K562 (cell line): Measurements from ENCODE around the gene ST3GAL5. TPM values are rescaled to one million over a fixed set of nuclear protein-coding genes. Genes with fewer than 3 reads are reported as not detected.

Source experiments
- ATAC-seq: fragments of 200-7000 bp; cut with Tn5 transposase; 3 replicates; pipeline ENCODE4 v1.9.1; 2020; ENCODE audit warnings: moderate library complexity
- BruUV-seq: library from RNA; stranded (reverse); fragments of 400-500 nt; replicated peaks from 2 replicates; lab custom pipeline; 2021; lab: Mats Ljungman, UMichigan
- CTCF ChIA-PET: fragments of 300-600 bp; formaldehyde crosslinking; extraction: SDS; loops from one replicate; lab custom pipeline; 2021; ENCODE audit warnings: low intra/inter-chr PET ratio; lab: Yijun Ruan, JAX
- POLR2A ChIA-PET: fragments of 300-600, 350-650 bp; sonication (Branson Sonifier 250); formaldehyde crosslinking; extraction: SDS; loops from one replicate; lab custom pipeline; 2021; ENCODE audit warnings: antibody characterized with exemption, inconsistent platforms; lab: Yijun Ruan, JAX
- DNase-seq, 4 experiments: peaks; one replicate each; pipeline versions ENCODE4 v3.0.0 to v3.0.0-alpha.2; 2011 to 2018; ENCODE audit warnings: low spot score in 3 of 4, mixed read lengths in 3 of 4; ENCODE audit errors: extremely low read depth in 1 of 4
- FAIRE-seq: peaks from 2 replicates; lab custom pipeline; 2011; peaks lifted over from hg19 to GRCh38; lab: Jason Lieb, UNC
- H2AFZ ChIP-seq: 2 replicates; pipeline ENCODE4 v1.6.0; 2011; ENCODE audit warnings: low read depth, low read length, control low read depth, inconsistent platforms
- H3K27ac ChIP-seq: fragments of 200-600 bp; 3 replicates; pipeline ENCODE4 v1.8.0; 2011; ENCODE audit warnings: low read depth, mild to moderate bottlenecking, control low read depth, inconsistent platforms, low read length, moderate library complexity, mixed read lengths; ENCODE audit errors: extremely low read depth
- H3K27me3 ChIP-seq, 2 experiments: fragments of 300-600 bp in 1 of 2; 2 replicates in 1 of 2; 3 replicates in 1 of 2; pipeline versions ENCODE4 v1.6.0 to v1.8.0; 2011; ENCODE audit warnings: inconsistent platforms in 2 of 2, low read length in 2 of 2, mild to moderate bottlenecking in 1 of 2, mixed read lengths in 1 of 2, moderate library complexity in 1 of 2; ENCODE audit not compliant: control insufficient read depth in 2 of 2, insufficient read depth in 2 of 2
- H3K36me3 ChIP-seq: fragments of 300-600 bp; 3 replicates; pipeline ENCODE4 v1.8.0; 2011; ENCODE audit warnings: mild to moderate bottlenecking, low read length, inconsistent platforms; ENCODE audit not compliant: control insufficient read depth, insufficient read depth
- H3K4me1 ChIP-seq, 2 experiments: fragments of 200-600 bp in 1 of 2; replicated peaks in 1 of 2; 2 replicates in 1 of 2; 3 replicates in 1 of 2; pipeline versions ENCODE4 v1.5.1 to v1.8.0; 2011; ENCODE audit warnings: inconsistent platforms in 2 of 2, low read length in 2 of 2, mild to moderate bottlenecking in 1 of 2, mixed read lengths in 1 of 2, moderate library complexity in 1 of 2; ENCODE audit not compliant: control insufficient read depth in 2 of 2, insufficient read depth in 2 of 2
- H3K4me2 ChIP-seq: 2 replicates; pipeline ENCODE4 v1.6.1; 2011; ENCODE audit warnings: low read length, control low read depth, inconsistent platforms, mixed read lengths; ENCODE audit not compliant: insufficient read depth
- H3K4me3 ChIP-seq: fragments of 200-600 bp; sonication (generic), shearing (Covaris generic); 2 replicates; pipeline ENCODE4 v1.5.1; 2016; ENCODE audit warnings: control low read depth, inconsistent platforms
- H3K79me2 ChIP-seq: fragments of 200-600 bp; 3 replicates; pipeline ENCODE4 v1.8.0; 2011; ENCODE audit warnings: low read length, inconsistent platforms; ENCODE audit not compliant: control insufficient read depth, insufficient read depth
- H3K9ac ChIP-seq, 2 experiments: 2 replicates each; pipeline versions ENCODE4 v1.6.0 to v1.6.1; 2011; ENCODE audit warnings: low read depth in 2 of 2, low read length in 2 of 2, control low read depth in 1 of 2, inconsistent platforms in 1 of 2, mild to moderate bottlenecking in 1 of 2, mixed read lengths in 1 of 2; ENCODE audit not compliant: insufficient read depth in 1 of 2
- H3K9me1 ChIP-seq: one replicate; pipeline ENCODE4 v1.6.0; 2011; ENCODE audit warnings: inconsistent platforms, mild to moderate bottlenecking, low read length, moderate library complexity; ENCODE audit not compliant: control insufficient read depth, insufficient read depth
- H3K9me3 ChIP-seq: replicated peaks from 2 replicates; pipeline ENCODE4 v1.5.1; 2011; ENCODE audit warnings: low read depth, low read length, inconsistent platforms; ENCODE audit not compliant: control insufficient read depth, insufficient read depth
- H4K20me1 ChIP-seq: replicated peaks from 2 replicates; pipeline ENCODE4 v1.6.1; 2011; ENCODE audit warnings: low read length, inconsistent platforms, mixed read lengths; ENCODE audit not compliant: control insufficient read depth, insufficient read depth
- ATF7 ChIP-seq: fragments of 450-650 bp; IDR thresholded peaks from 2 replicates; pipeline ENCODE4 v1.7.1; 2014; ENCODE audit warnings: mild to moderate bottlenecking, moderate library complexity
- BACH1 ChIP-seq: fragments of 200-800 bp; sonication (Bioruptor generic); IDR thresholded peaks from 2 replicates; pipeline ENCODE4 v1.6.1; 2016; ENCODE audit warnings: missing genetic modification characterization, missing compliant biosample characterization
- CC2D1A ChIP-seq: fragments of 450-650 bp; IDR thresholded peaks from 2 replicates; pipeline ENCODE4 v1.6.1; 2017; ENCODE audit warnings: mild to moderate bottlenecking
- ESRRB ChIP-seq: fragments of 250-450 bp; sonication (Bioruptor Pico); IDR thresholded peaks from 2 replicates; pipeline ENCODE4 v1.5.0; 2020; ENCODE audit warnings: mild to moderate bottlenecking, moderate library complexity, borderline replicate concordance
- RBM22 ChIP-seq: fragments of 200-400 bp; formaldehyde crosslinking; IDR thresholded peaks from 2 replicates; pipeline ENCODE4 v1.6.1; 2018; ENCODE audit warnings: low read length, low read depth; ENCODE audit not compliant: poor library complexity, severe bottlenecking
- RUNX1 ChIP-seq: sonication (generic); IDR thresholded peaks from 2 replicates; pipeline ENCODE4 v1.6.1; 2016; ENCODE audit warnings: antibody characterized with exemption, low read depth
- ZNF217 ChIP-seq: sonication (generic); formaldehyde crosslinking; IDR thresholded peaks from 2 replicates; pipeline ENCODE4 v1.8.0; 2022; ENCODE audit warnings: mild to moderate bottlenecking, missing genetic modification reagents
- WGBS: fragments of 100-300 bp; shearing (Covaris generic); methylation state at CpG from one replicate; pipeline ENCODE4 v1.1.6; 2016; ENCODE audit warnings: low coverage, mixed read lengths; ENCODE audit not compliant: insufficient coverage; ENCODE audit errors: missing lambda C conversion rate; 5-methylcytosine and 5-hydroxymethylcytosine counted together
- in situ Hi-C: fragments of 300-500 bp; cut with MboI; formaldehyde crosslinking; loops from 4 replicates; pipeline ENCODE4 v1.15.0; 2018; ENCODE audit warnings: inconsistent platforms, mixed read lengths
- intact Hi-C: fragments of 100-400 bp; cut with micrococcal nuclease; formaldehyde crosslinking; loops from 2 replicates; pipeline ENCODE4 v1.14.2; 2022
- polyA plus RNA-seq, 8 experiments: library from polyadenylated mRNA; depleted of rRNA in 4 of 8; stranded (reverse) in 5 of 8; unstranded in 3 of 8; fragments of >200 nt; fragmentation: Nextera tagmentation in 2 of 8; fragmentation: Illumina TruSeq in 1 of 8; extraction: Ambion mirVana in 2 of 8; extraction: Trizol in 1 of 8; gene quantifications; 2 replicates each; pipeline versions ENCODE4 v1.2.1 to v1.2.3, GENCODE V29; 2011 to 2014; ENCODE audit warnings: inconsistent platforms in 1 of 8, missing spikeins in 1 of 8
- total RNA-seq, 7 experiments: library from RNA; depleted of rRNA in 6 of 7; stranded (reverse); fragments of >200 nt in 6 of 7; fragmentation: Illumina TruSeq in 2 of 7; extraction: Trizol in 2 of 7; gene quantifications; 2 replicates each; pipeline versions ENCODE4 v1.2.1 to v1.2.3, GENCODE V29; 2011 to 2021; ENCODE audit warnings: low replicate concordance in 1 of 7
- TF ChIP-seq, protein P1 (sequence below): fragments of 200-800 bp; sonication (Bioruptor generic); IDR thresholded peaks from 2 replicates; pipeline ENCODE4 v1.6.1; 2016; ENCODE audit warnings: missing genetic modification characterization, missing compliant biosample characterization
- TF ChIP-seq, protein P2 (sequence below): fragments of 150-350 bp; IDR thresholded peaks from 2 replicates; pipeline ENCODE4 v1.6.1; 2014; ENCODE audit warnings: low read depth, mild to moderate bottlenecking, low read length, borderline replicate concordance
- TF ChIP-seq, protein P3 (sequence below): sonication (generic); formaldehyde crosslinking; IDR thresholded peaks from 2 replicates; pipeline ENCODE4 v1.8.0; 2022; ENCODE audit warnings: missing genetic modification reagents, mild to moderate bottlenecking, moderate library complexity, borderline replicate concordance

Gene ST3GAL5
- total and polyA plus RNA-seq, 9 of the 15 experiments (the other 6 are each of a cell fraction or from before 2014, with no cell fraction given), result 1.6 to 10.0 (median 4.2) TPM

DNA sequence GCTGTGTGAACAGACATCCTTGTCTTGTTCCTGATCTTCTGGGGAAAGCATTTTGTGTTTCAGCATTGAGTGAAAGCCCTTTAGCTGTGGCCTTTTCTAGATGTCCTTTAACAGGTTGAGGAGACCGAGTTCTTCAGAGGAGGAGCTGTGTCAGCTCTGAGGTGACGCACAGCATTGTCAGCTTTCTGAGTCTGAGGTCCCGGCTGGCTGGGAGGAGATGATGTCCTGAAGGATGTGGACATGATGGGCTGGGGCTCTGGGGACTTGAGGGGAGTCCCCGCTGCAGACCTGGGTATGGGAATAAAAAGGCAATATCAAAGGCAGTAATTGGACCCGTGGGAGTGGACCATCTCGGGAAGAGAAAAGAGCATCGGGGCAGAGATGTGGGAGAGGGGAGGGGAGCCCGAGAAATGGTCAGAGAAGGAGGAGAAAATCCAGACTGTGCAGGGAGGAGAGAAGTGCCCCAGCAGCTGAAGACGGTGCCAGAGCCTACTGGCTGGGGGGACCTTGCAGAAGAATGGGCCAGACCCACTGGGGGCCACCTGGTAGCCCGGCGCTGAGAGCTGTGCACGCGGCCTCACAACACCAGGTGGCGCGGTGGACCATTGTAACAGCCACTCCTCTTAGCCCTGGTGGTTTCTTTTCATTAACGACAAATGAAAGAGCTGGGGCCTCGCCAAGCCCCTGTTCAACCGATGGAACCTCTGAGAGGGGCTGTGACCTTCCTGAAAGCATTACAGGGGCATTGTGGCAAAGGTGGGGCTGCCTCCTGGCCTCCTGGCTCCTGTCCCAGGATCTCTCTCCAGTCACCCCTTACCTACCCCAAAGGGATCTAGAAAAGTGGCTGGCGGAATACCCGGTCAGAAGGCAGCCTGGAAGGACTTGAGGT, 61.6 kb downstream of the ST3GAL5 start:
- Histone ChIP-seq H4K20me1 (no peaks in the 10 kb centered on the region), H3K4me3 (no peak overlapping the region), H3K79me2 (no peaks in the 10 kb centered on the region), H3K4me1 (peaks cover 7 to 8% of the 10 kb centered on the region in 2 experiments; a peak in 4 of 5 replicates), H2AFZ (peak overlapping the region; percentile 96), H3K4me2 (peak overlapping the region; percentile 70), H3K9me1 (no peaks in the 10 kb centered on the region), H3K9me3 (no peaks in the 10 kb centered on the region), H3K27me3 (peaks cover 3 to 6% of the 10 kb centered on the region in 2 experiments; a peak in 3 of 5 replicates), H3K9ac (peak overlapping the region; percentile 51 to 80; a peak in 3 of 4 replicates), H3K27ac (no peak overlapping the region; the same call in 2 of the 3 replicates), H3K36me3 (no peaks in the 10 kb centered on the region)
- peak; percentile 66 for FAIRE-seq
- ATAC-seq, result peak; percentile 98
- POLR2A ChIA-PET, result interaction anchor here (0.6 to 1.6 kb wide), 10 partner anchors 8 to 255 kb away, joined by 3 to 9 read pairs (median 4); no protein-coding TSS in a partner anchor
- peak; percentile 74 to 81 (median 79) for DNase-seq
- intact Hi-C loops (loop anchor here (1.0 to 10.0 kb wide), 5 partner anchors 60 to 540 kb away; partner anchors contain the start of gene ST3GAL5), in situ Hi-C loops (loop anchor here (5.0 to 10.0 kb wide), 2 partner anchors 250 to 548 kb away; no protein-coding TSS in a partner anchor)
- WGBS, result 16% methylated on average over 20 of the region's 20 CpGs
- no TSS peak for BruUV-seq
- CTCF ChIA-PET, result interaction anchor here (0.7 to 7.8 kb wide), 6 partner anchors 9 to 541 kb away, joined by 3 to 129 read pairs (median 3); partner anchors contain the start of gene ST3GAL5
- TF ChIP-seq CC2D1A, result peak; percentile 83
- TF ChIP-seq, protein P1, sequence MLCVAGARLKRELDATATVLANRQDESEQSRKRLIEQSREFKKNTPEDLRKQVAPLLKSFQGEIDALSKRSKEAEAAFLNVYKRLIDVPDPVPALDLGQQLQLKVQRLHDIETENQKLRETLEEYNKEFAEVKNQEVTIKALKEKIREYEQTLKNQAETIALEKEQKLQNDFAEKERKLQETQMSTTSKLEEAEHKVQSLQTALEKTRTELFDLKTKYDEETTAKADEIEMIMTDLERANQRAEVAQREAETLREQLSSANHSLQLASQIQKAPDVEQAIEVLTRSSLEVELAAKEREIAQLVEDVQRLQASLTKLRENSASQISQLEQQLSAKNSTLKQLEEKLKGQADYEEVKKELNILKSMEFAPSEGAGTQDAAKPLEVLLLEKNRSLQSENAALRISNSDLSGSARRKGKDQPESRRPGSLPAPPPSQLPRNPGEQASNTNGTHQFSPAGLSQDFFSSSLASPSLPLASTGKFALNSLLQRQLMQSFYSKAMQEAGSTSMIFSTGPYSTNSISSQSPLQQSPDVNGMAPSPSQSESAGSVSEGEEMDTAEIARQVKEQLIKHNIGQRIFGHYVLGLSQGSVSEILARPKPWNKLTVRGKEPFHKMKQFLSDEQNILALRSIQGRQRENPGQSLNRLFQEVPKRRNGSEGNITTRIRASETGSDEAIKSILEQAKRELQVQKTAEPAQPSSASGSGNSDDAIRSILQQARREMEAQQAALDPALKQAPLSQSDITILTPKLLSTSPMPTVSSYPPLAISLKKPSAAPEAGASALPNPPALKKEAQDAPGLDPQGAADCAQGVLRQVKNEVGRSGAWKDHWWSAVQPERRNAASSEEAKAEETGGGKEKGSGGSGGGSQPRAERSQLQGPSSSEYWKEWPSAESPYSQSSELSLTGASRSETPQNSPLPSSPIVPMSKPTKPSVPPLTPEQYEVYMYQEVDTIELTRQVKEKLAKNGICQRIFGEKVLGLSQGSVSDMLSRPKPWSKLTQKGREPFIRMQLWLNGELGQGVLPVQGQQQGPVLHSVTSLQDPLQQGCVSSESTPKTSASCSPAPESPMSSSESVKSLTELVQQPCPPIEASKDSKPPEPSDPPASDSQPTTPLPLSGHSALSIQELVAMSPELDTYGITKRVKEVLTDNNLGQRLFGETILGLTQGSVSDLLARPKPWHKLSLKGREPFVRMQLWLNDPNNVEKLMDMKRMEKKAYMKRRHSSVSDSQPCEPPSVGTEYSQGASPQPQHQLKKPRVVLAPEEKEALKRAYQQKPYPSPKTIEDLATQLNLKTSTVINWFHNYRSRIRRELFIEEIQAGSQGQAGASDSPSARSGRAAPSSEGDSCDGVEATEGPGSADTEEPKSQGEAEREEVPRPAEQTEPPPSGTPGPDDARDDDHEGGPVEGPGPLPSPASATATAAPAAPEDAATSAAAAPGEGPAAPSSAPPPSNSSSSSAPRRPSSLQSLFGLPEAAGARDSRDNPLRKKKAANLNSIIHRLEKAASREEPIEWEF (CRISPR knock-in tag), result no peak
- TF ChIP-seq ATF7, result 0 out of 2 replicates have a peak, but pooled peaks have one; percentile 36
- TF ChIP-seq, protein P2, sequence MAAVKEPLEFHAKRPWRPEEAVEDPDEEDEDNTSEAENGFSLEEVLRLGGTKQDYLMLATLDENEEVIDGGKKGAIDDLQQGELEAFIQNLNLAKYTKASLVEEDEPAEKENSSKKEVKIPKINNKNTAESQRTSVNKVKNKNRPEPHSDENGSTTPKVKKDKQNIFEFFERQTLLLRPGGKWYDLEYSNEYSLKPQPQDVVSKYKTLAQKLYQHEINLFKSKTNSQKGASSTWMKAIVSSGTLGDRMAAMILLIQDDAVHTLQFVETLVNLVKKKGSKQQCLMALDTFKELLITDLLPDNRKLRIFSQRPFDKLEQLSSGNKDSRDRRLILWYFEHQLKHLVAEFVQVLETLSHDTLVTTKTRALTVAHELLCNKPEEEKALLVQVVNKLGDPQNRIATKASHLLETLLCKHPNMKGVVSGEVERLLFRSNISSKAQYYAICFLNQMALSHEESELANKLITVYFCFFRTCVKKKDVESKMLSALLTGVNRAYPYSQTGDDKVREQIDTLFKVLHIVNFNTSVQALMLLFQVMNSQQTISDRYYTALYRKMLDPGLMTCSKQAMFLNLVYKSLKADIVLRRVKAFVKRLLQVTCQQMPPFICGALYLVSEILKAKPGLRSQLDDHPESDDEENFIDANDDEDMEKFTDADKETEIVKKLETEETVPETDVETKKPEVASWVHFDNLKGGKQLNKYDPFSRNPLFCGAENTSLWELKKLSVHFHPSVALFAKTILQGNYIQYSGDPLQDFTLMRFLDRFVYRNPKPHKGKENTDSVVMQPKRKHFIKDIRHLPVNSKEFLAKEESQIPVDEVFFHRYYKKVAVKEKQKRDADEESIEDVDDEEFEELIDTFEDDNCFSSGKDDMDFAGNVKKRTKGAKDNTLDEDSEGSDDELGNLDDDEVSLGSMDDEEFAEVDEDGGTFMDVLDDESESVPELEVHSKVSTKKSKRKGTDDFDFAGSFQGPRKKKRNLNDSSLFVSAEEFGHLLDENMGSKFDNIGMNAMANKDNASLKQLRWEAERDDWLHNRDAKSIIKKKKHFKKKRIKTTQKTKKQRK, result no peak
- TF ChIP-seq RUNX1, result no peak
- TF ChIP-seq RBM22, result no peak
- TF ChIP-seq ESRRB (CRISPR knock-in tag), result no peak
- TF ChIP-seq, protein P3, sequence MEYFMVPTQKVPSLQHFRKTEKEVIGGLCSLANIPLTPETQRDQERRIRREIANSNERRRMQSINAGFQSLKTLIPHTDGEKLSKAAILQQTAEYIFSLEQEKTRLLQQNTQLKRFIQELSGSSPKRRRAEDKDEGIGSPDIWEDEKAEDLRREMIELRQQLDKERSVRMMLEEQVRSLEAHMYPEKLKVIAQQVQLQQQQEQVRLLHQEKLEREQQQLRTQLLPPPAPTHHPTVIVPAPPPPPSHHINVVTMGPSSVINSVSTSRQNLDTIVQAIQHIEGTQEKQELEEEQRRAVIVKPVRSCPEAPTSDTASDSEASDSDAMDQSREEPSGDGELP (CRISPR knock-in tag), result peak; percentile 39
- no peak for TF ChIP-seq BACH1 (tag)
- TF ChIP-seq ZNF217, result no peak
